HG03378 (cell line): ENCODE measurements around the gene DSEL.
A peak's percentile ranks its signal among the peaks of the same experiment; 100 is the strongest.

Source experiments
- ATAC-seq: cut with Tn5 transposase; IDR thresholded peaks from one replicate; pipeline ENCODE4 v1.9.1; 2021; ENCODE audit warnings: mild to moderate bottlenecking, moderate library complexity; ENCODE audit not compliant: unreplicated experiment

DSEL gene

GRCh38 chr18:67516539-67517443, at the start of gene DSEL:
DSEL (minus strand) TSS chr18:67516720; CDS start chr18:67514608, 2,112 bp downstream.
- ATAC-seq, result peak; percentile 77

GRCh38 chr18:67553437-67553836, 36.9 kb upstream of the DSEL start:
- ATAC-seq, result no peak

- ATAC-seq, result no peak
Observed at GRCh38 chr18:67550872-67551520, 34.5 kb upstream of the DSEL start.

- ATAC-seq, result no peak
Observed at GRCh38 chr18:67549946-67550345, 33.4 kb upstream of the DSEL start.

GRCh38 chr18:67545681-67546080, 29.2 kb upstream of the DSEL start:
- no peak for ATAC-seq

GRCh38 chr18:67540559-67540958, 24.0 kb upstream of the DSEL start:
- no peak for ATAC-seq

- ATAC-seq, result no peak
Observed at GRCh38 chr18:67531929-67532328, 15.4 kb upstream of the DSEL start.

- ATAC-seq, result no peak
Observed at GRCh38 chr18:67525328-67526099, 9.0 kb upstream of the DSEL start.

- no peak for ATAC-seq
Observed at GRCh38 chr18:67520351-67520921, 3.9 kb upstream of the DSEL start.

- no peak for ATAC-seq
Observed at GRCh38 chr18:67519592-67519991, 3.1 kb upstream of the DSEL start.

GRCh38 chr18:67518566-67518965, 2.0 kb upstream of the DSEL start:
- ATAC-seq, result no peak

GRCh38 chr18:67517444-67517765, 885 bp upstream of the DSEL start:
- no peak for ATAC-seq

GRCh38 chr18:67515942-67516538, 480 bp downstream of the DSEL start:
- ATAC-seq, result peak; percentile 39

- no peak for ATAC-seq
Observed at GRCh38 chr18:67514901-67515540, 1.5 kb downstream of the DSEL start.

- ATAC-seq, result no peak
Observed at GRCh38 chr18:67514465-67514864, 2.1 kb downstream of the DSEL start.

GRCh38 chr18:67513280-67513679, 3.2 kb downstream of the DSEL start:
- ATAC-seq, result no peak

- ATAC-seq, result no peak
Observed at GRCh38 chr18:67511840-67512239, 4.7 kb downstream of the DSEL start.

- ATAC-seq, result no peak
Observed at GRCh38 chr18:67510831-67511230, 5.7 kb downstream of the DSEL start.

GRCh38 chr18:67509741-67510391, 6.7 kb downstream of the DSEL start:
- no peak for ATAC-seq

GRCh38 chr18:67508146-67508545, 8.4 kb downstream of the DSEL start:
- ATAC-seq, result no peak
